COLO668 (cell line): Measurements from ENCODE around the gene VPS26B.

ENCODE experiments used
- DNase-seq: peaks from one replicate; lab custom pipeline; 2025; ENCODE audit not compliant: unreplicated experiment; lab: John Stamatoyannopoulos, UW

The VPS26B gene

GRCh38 chr11:134231958-134232659 is 7.6 kb downstream of the VPS26B start:
- DNase-seq: no peak

- DNase-seq: no peak
Observed at GRCh38 chr11:134233729-134234179, 9.3 kb downstream of the VPS26B start.

- DNase-seq: no peak
Observed at GRCh38 chr11:134235399-134235798, 10.9 kb downstream of the VPS26B start.

- no peak for DNase-seq
Observed at GRCh38 chr11:134236834-134237556, 12.5 kb downstream of the VPS26B start.

- DNase-seq: no peak
Observed at GRCh38 chr11:134237557-134237922, 13.1 kb downstream of the VPS26B start.

GRCh38 chr11:134238956-134239355 is 14.5 kb downstream of the VPS26B start:
- no peak for DNase-seq

- DNase-seq: no peak
Observed at GRCh38 chr11:134240592-134240991, 16.1 kb downstream of the VPS26B start.

GRCh38 chr11:134242376-134242775 is 17.9 kb downstream of the VPS26B start:
- DNase-seq: no peak

- peak; percentile 3 for DNase-seq
Observed at GRCh38 chr11:134243913-134244312, 19.4 kb downstream of the VPS26B start.

GRCh38 chr11:134244593-134244992 is 20.1 kb downstream of the VPS26B start:
- DNase-seq: peak; percentile 16

GRCh38 chr11:134245434-134245833 is 21.0 kb downstream of the VPS26B start:
- DNase-seq: no peak

GRCh38 chr11:134246100-134246499 is 21.6 kb downstream of the VPS26B start:
- no peak for DNase-seq

- DNase-seq: no peak
Observed at GRCh38 chr11:134246678-134247077, 22.2 kb downstream of the VPS26B start.

- no peak for DNase-seq
Observed at GRCh38 chr11:134248910-134249480, 24.5 kb downstream of the VPS26B start.

GRCh38 chr11:134250246-134250645 is 25.8 kb downstream of the VPS26B start:
- DNase-seq: no peak

GRCh38 chr11:134250675-134251074 is 26.2 kb downstream of the VPS26B start:
- DNase-seq: no peak

GRCh38 chr11:134252346-134253187 is 28.1 kb downstream of the VPS26B start:
- DNase-seq: peak; percentile 31

GRCh38 chr11:134253188-134253993 is 28.9 kb downstream of the VPS26B start, which contains the start of the genes ACAD8 and THYN1:
ACAD8 (plus strand) TSS chr11:134253568; CDS start chr11:134253601, 33 bp downstream.
THYN1 (minus strand) TSS chr11:134253352; CDS start chr11:134252882, 470 bp downstream.
- peak; percentile 96 for DNase-seq

- DNase-seq: no peak
Observed at GRCh38 chr11:134254433-134255183, 30.1 kb downstream of the VPS26B start.
